Neural cell (in vitro differentiated cells): ENCODE results near the gene LIG3.

Experiments used
- CTCF ChIP-seq: fragments of 450-650 bp; IDR thresholded peaks from 2 replicates; pipeline ENCODE4 v1.5.1; 2014; ENCODE audit warnings: antibody characterized with exemption, mild to moderate bottlenecking, moderate library complexity; ENCODE audit not compliant: poor library complexity, severe bottlenecking
- EP300 ChIP-seq: fragments of 450-650 bp; conservative IDR thresholded peaks from 2 replicates; pipeline ENCODE4 v1.6.1; 2014; ENCODE audit warnings: antibody characterized with exemption, mild to moderate bottlenecking, moderate library complexity; ENCODE audit not compliant: poor library complexity, severe bottlenecking
- POLR2AphosphoS5 ChIP-seq: IDR thresholded peaks from 2 replicates; pipeline ENCODE4 v1.6.1; 2012
- TAF1 ChIP-seq: IDR thresholded peaks from 2 replicates; pipeline ENCODE4 v1.6.1; 2012; ENCODE audit warnings: low read depth

GRCh38 chr17:35010093-35010492, 29.8 kb downstream of the LIG3 start:
- TF ChIP-seq CTCF (no peak), POLR2AphosphoS5 (no peak), EP300 (no peak), TAF1 (no peak)
